Neural cell (in vitro differentiated cells): ENCODE results near the gene NGFR. TPM values are rescaled to one million over a fixed set of nuclear protein-coding genes. Genes with fewer than 3 reads are reported as not detected.

Experiments used
- H2AFZ ChIP-seq: fragments of 200-600, 300-800 bp; sonication (generic), shearing (Covaris generic); 2 replicates; pipeline ENCODE4 v1.6.0; 2014; ENCODE audit warnings: low read depth, mild to moderate bottlenecking, antibody characterized with exemption, low read length, moderate library complexity
- H3F3A ChIP-seq: fragments of 200-600 bp; shearing (Covaris generic); 2 replicates; pipeline ENCODE4 v1.6.1; 2016; ENCODE audit warnings: mild to moderate bottlenecking, moderate library complexity, mixed read lengths, antibody characterized with exemption, low read length; ENCODE audit not compliant: insufficient read depth, poor library complexity, severe bottlenecking
- H3K27ac ChIP-seq: fragments of 200-600, 300-800 bp; sonication (generic), shearing (Covaris generic); 2 replicates; pipeline ENCODE4 v1.5.1; 2014; ENCODE audit warnings: mild to moderate bottlenecking, low read length, moderate library complexity
- H3K27me3 ChIP-seq: fragments of 300-800, 200-600 bp; sonication (generic), shearing (Covaris generic); 2 replicates; pipeline ENCODE4 v1.6.0; 2014; ENCODE audit warnings: mild to moderate bottlenecking, low read depth, low read length, moderate library complexity; ENCODE audit not compliant: insufficient read depth
- H3K36me3 ChIP-seq: fragments of 300-800, 200-600 bp; sonication (generic), shearing (Covaris generic); 2 replicates; pipeline ENCODE4 v1.5.1; 2014; ENCODE audit warnings: mild to moderate bottlenecking, antibody characterized with exemption, low read length, moderate library complexity; ENCODE audit not compliant: insufficient read depth
- H3K4me2 ChIP-seq: fragments of 300-800, 200-600 bp; sonication (generic), shearing (Covaris generic); 2 replicates; pipeline ENCODE4 v1.6.0; 2014; ENCODE audit warnings: mild to moderate bottlenecking, low read length
- H3K4me3 ChIP-seq: fragments of 300-800, 200-600 bp; sonication (generic), shearing (Covaris generic); 2 replicates; pipeline ENCODE4 v1.5.1; 2014; ENCODE audit warnings: mild to moderate bottlenecking, low read length, moderate library complexity
- H3K79me2 ChIP-seq: fragments of 200-600 bp; shearing (Covaris generic); replicated peaks from 2 replicates; pipeline ENCODE4 v1.6.0; 2014; ENCODE audit warnings: mild to moderate bottlenecking, low read length, moderate library complexity; ENCODE audit not compliant: insufficient read depth
- H3K9ac ChIP-seq: fragments of 300-800, 200-600 bp; sonication (generic), shearing (Covaris generic); 2 replicates; pipeline ENCODE4 v1.6.1; 2016; ENCODE audit warnings: mild to moderate bottlenecking, low read length, mixed read lengths
- H3K9me2 ChIP-seq: fragments of 200-600 bp; shearing (Covaris generic); 2 replicates; pipeline ENCODE4 v1.6.1; 2016; ENCODE audit warnings: mild to moderate bottlenecking, low read length, mixed read lengths; ENCODE audit not compliant: insufficient read depth
- H3K9me3 ChIP-seq: fragments of 200-600, 300-800 bp; sonication (generic), shearing (Covaris generic); 2 replicates; pipeline ENCODE4 v1.6.1; 2016; ENCODE audit warnings: mild to moderate bottlenecking, mixed run types, low read length, moderate library complexity, mixed read lengths
- H4K20me1 ChIP-seq: fragments of 200-600 bp; shearing (Covaris generic); 2 replicates; pipeline ENCODE4 v1.6.1; 2016; ENCODE audit warnings: mild to moderate bottlenecking, mixed run types; ENCODE audit not compliant: insufficient read depth
- EP300 ChIP-seq: fragments of 450-650 bp; conservative IDR thresholded peaks from 2 replicates; pipeline ENCODE4 v1.6.1; 2014; ENCODE audit warnings: antibody characterized with exemption, mild to moderate bottlenecking, moderate library complexity; ENCODE audit not compliant: poor library complexity, severe bottlenecking
- EZH2 ChIP-seq: fragments of 200-600, 300-800 bp; shearing (Covaris generic), sonication (generic); IDR thresholded peaks from 2 replicates; pipeline ENCODE4 v1.6.1; 2014; ENCODE audit warnings: antibody characterized with exemption, low read length, borderline replicate concordance, mild to moderate bottlenecking; ENCODE audit not compliant: insufficient read depth, poor library complexity, severe bottlenecking
- MXI1 ChIP-seq: fragments of 450-650 bp; conservative IDR thresholded peaks from 2 replicates; pipeline ENCODE4 v1.6.1; 2014; ENCODE audit warnings: antibody characterized with exemption, mild to moderate bottlenecking; ENCODE audit not compliant: poor library complexity, severe bottlenecking
- POLR2AphosphoS5 ChIP-seq: IDR thresholded peaks from 2 replicates; pipeline ENCODE4 v1.6.1; 2012
- RAD21 ChIP-seq: fragments of 450-650 bp; conservative IDR thresholded peaks from 2 replicates; pipeline ENCODE4 v1.6.1; 2014; ENCODE audit warnings: antibody characterized with exemption, mild to moderate bottlenecking, moderate library complexity
- REST ChIP-seq: IDR thresholded peaks from 2 replicates; pipeline ENCODE4 v1.6.1; 2012; ENCODE audit warnings: borderline replicate concordance
- SMC3 ChIP-seq: fragments of 450-650 bp; conservative IDR thresholded peaks from 2 replicates; pipeline ENCODE4 v1.6.1; 2014; ENCODE audit warnings: antibody characterized with exemption, mild to moderate bottlenecking, moderate library complexity; ENCODE audit not compliant: poor library complexity
- TAF1 ChIP-seq: IDR thresholded peaks from 2 replicates; pipeline ENCODE4 v1.6.1; 2012; ENCODE audit warnings: low read depth
- polyA plus RNA-seq: library from polyadenylated mRNA; depleted of rRNA; stranded (reverse); fragments of >200 nt; gene quantifications from 2 replicates; pipeline ENCODE4 v1.2.3, GENCODE V29; 2014
- TF ChIP-seq, protein P1 (sequence below): fragments of 450-650 bp; IDR thresholded peaks from 2 replicates; pipeline ENCODE4 v1.5.1; 2014; ENCODE audit warnings: antibody characterized with exemption, mild to moderate bottlenecking, moderate library complexity; ENCODE audit not compliant: poor library complexity, severe bottlenecking

The NGFR gene
- polyA plus RNA-seq, 1 donor from 2014 or later = 3.6 TPM

GRCh38 chr17:49520386-49521087 lies 25.4 kb downstream of the NGFR start:
- no peaks in the 10 kb centered on the region for H4K20me1 ChIP-seq
- no peaks in the 10 kb centered on the region for H3K36me3 ChIP-seq
- H3K4me2 ChIP-seq = no peak overlapping the region
- no peak overlapping the region for H2AFZ ChIP-seq
- H3K9me3 ChIP-seq = no peaks in the 10 kb centered on the region
- no peaks in the 10 kb centered on the region for H3F3A ChIP-seq
- H3K4me3 ChIP-seq = no peak overlapping the region
- no peaks in the 10 kb centered on the region for H3K79me2 ChIP-seq
- H3K9ac ChIP-seq = no peak overlapping the region
- no peak overlapping the region for H3K27ac ChIP-seq
- H3K27me3 ChIP-seq = no peaks in the 10 kb centered on the region
- TF ChIP-seq EZH2 (no peak), POLR2AphosphoS5 (no peak), SMC3 (no peak), MXI1 (no peak), EP300 (no peak), TAF1 (no peak), RAD21 (no peak), REST (no peak)
- TF ChIP-seq, protein P1, sequence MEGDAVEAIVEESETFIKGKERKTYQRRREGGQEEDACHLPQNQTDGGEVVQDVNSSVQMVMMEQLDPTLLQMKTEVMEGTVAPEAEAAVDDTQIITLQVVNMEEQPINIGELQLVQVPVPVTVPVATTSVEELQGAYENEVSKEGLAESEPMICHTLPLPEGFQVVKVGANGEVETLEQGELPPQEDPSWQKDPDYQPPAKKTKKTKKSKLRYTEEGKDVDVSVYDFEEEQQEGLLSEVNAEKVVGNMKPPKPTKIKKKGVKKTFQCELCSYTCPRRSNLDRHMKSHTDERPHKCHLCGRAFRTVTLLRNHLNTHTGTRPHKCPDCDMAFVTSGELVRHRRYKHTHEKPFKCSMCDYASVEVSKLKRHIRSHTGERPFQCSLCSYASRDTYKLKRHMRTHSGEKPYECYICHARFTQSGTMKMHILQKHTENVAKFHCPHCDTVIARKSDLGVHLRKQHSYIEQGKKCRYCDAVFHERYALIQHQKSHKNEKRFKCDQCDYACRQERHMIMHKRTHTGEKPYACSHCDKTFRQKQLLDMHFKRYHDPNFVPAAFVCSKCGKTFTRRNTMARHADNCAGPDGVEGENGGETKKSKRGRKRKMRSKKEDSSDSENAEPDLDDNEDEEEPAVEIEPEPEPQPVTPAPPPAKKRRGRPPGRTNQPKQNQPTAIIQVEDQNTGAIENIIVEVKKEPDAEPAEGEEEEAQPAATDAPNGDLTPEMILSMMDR = no peak
- H3K9me2 ChIP-seq = no peaks in the 10 kb centered on the region

- H3K4me2 ChIP-seq = no peak overlapping the region
- H3F3A ChIP-seq = no peaks in the 10 kb centered on the region
- no peaks in the 10 kb centered on the region for H3K9me2 ChIP-seq
- H3K36me3 ChIP-seq = no peaks in the 10 kb centered on the region
- H3K79me2 ChIP-seq = no peaks in the 10 kb centered on the region
- no peaks in the 10 kb centered on the region for H3K9me3 ChIP-seq
- no peak overlapping the region for H2AFZ ChIP-seq
- no peaks in the 10 kb centered on the region for H3K27me3 ChIP-seq
- no peak overlapping the region for H3K4me3 ChIP-seq
- no peak overlapping the region for H3K27ac ChIP-seq
- H4K20me1 ChIP-seq = no peaks in the 10 kb centered on the region
- H3K9ac ChIP-seq = no peak overlapping the region
- TF ChIP-seq EP300 (no peak), TAF1 (no peak), REST (no peak), SMC3 (no peak), EZH2 (no peak), POLR2AphosphoS5 (no peak), MXI1 (no peak)
These were observed 26.0 kb downstream of the NGFR start for GRCh38 chr17:49521088-49521450.
